Common myeloid progenitor, CD34-positive (primary cell): Measurements from ENCODE around the gene MCL1.

Experiments used
- CTCF ChIA-PET: fragments of 350-600 bp; sonication (Branson Sonifier 250); formaldehyde crosslinking; loops from one replicate; lab custom pipeline; 2021; ENCODE audit warnings: antibody characterized with exemption; lab: Charles Lee
- POLR2A ChIA-PET: fragments of 350-600 bp; sonication (Branson Sonifier 250); formaldehyde crosslinking; loops from one replicate; lab custom pipeline; 2021; ENCODE audit warnings: antibody characterized with exemption; lab: Charles Lee
- DNase-seq, 3 donors: peaks; one replicate each; pipeline versions ENCODE4 v3.0.0 to v3.0.0-alpha.2; 2013
- H3K27ac ChIP-seq, 2 experiments: 1 replicate in 1 of 2; 2 replicates in 1 of 2; pipeline ENCODE4 v1.7.0; 2013; ENCODE audit warnings: inconsistent platforms in 2 of 2, low read length in 2 of 2, mild to moderate bottlenecking in 2 of 2, low read depth in 1 of 2, moderate library complexity in 1 of 2; ENCODE audit not compliant: severe bottlenecking in 2 of 2, insufficient read depth in 1 of 2, poor library complexity in 1 of 2
- H3K27me3 ChIP-seq, 5 experiments: replicated peaks in 2 of 5; 1 replicate in 3 of 5; 2 replicates in 2 of 5; pipeline versions ENCODE4 v1.6.1 to v1.7.0; 2013; ENCODE audit warnings: low read length in 4 of 5, mild to moderate bottlenecking in 2 of 5, moderate library complexity in 2 of 5, inconsistent platforms in 1 of 5; ENCODE audit not compliant: insufficient read depth in 5 of 5, control insufficient read depth in 4 of 5
- H3K36me3 ChIP-seq, 4 experiments: 1 replicate in 2 of 4; 2 replicates in 2 of 4; pipeline versions ENCODE4 v1.6.1 to v1.7.0; 2013; ENCODE audit warnings: low read length in 3 of 4, control low read depth in 1 of 4, mild to moderate bottlenecking in 1 of 4; ENCODE audit not compliant: control insufficient read depth in 4 of 4, insufficient read depth in 4 of 4
- H3K4me1 ChIP-seq, 4 experiments: 1 replicate in 3 of 4; 2 replicates in 1 of 4; pipeline versions ENCODE4 v1.6.1 to v1.7.1; 2013; ENCODE audit warnings: low read length in 3 of 4, mild to moderate bottlenecking in 3 of 4, control low read depth in 1 of 4, inconsistent platforms in 1 of 4, moderate library complexity in 1 of 4; ENCODE audit not compliant: control insufficient read depth in 4 of 4, insufficient read depth in 4 of 4; ENCODE audit errors: control extremely low read depth in 1 of 4
- H3K4me3 ChIP-seq, 7 experiments: 1 replicate in 4 of 7; 2 replicates in 3 of 7; pipeline versions ENCODE4 v1.5.1 to v1.7.0; 2013; ENCODE audit warnings: mild to moderate bottlenecking in 7 of 7, low read length in 6 of 7, moderate library complexity in 6 of 7, inconsistent platforms in 2 of 7, low read depth in 2 of 7, control low read depth in 1 of 7; ENCODE audit not compliant: insufficient read depth in 4 of 7, control insufficient read depth in 1 of 7; ENCODE audit errors: extremely low read depth in 1 of 7
- H3K9me3 ChIP-seq, 5 experiments: 1 replicate in 4 of 5; 2 replicates in 1 of 5; pipeline versions ENCODE4 v1.6.1 to v1.7.1; 2013; ENCODE audit warnings: low read length in 4 of 5, mild to moderate bottlenecking in 2 of 5, inconsistent platforms in 1 of 5, low read depth in 1 of 5, moderate library complexity in 1 of 5; ENCODE audit not compliant: control insufficient read depth in 4 of 5, insufficient read depth in 2 of 5; ENCODE audit errors: control extremely low read depth in 1 of 5
- WGBS: methylation state at CpG from one replicate; pipeline ENCODE4 v1.1.5; 2013; ENCODE audit not compliant: insufficient coverage; 5-methylcytosine and 5-hydroxymethylcytosine counted together

Gene MCL1

DNA sequence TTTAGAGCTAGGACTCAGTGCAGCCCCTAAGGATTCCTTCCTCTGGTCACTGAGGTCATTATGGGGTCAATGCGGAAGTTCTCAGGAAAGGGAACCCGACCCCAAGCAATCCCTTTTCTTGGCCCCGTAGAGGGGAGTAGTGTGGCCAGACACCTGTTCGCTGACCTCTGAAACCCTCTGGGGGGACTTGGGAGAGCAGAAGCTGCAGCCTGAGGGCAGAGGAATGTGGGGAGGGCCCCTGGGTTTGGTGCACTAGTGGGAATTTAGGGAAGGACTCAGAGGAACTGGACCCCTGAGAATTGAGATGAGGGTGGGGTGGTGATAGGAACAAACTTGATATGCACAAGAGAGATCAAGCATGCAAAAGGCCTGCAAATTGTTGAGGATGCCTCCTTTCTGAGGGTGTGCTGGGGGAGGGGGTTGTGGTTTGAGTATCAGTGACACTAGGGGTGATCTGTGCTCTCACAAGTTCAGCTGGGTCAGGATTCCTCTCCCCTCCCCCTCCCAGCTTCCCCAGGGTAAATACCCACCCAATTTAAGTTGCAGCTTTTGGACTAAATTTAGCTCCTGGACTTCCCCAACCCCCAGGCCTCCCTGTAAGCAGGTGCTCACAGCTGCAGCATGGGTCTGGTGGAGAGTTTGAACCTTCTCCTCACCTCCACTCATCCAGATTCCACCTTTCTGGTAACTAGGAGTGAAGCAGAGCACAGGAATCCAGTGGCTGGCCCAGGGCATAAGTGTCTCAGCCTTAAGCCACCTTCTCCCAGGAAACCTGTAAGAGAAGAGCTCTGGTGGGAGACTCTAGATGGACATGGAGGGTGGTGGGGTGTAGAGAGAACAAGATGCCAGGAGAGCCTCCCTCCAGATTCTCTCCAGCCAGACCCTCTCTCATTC lies 16.7 kb downstream of the MCL1 start:
- ChIA-PET CTCF (interaction anchor here (1.0 to 12.3 kb wide), 8 partner anchors 12 to 74 kb away, joined by 3 to 152 read pairs (median 5); partner anchors contain the start of gene MCL1), POLR2A (interaction anchor here (0.8 to 5.1 kb wide), 7 partner anchors 11 to 67 kb away, joined by 3 to 77 read pairs (median 6); partner anchors contain the start of genes ENSA, FALEC and MCL1)
- peak overlapping the region in 6 of 7 experiments; percentile 34 to 81 (median 77) for H3K4me3 ChIP-seq
- H3K4me1 ChIP-seq: peaks cover 35 to 97% (median 87%) of the 10 kb centered on the region in 4 experiments
- WGBS: 20% methylated on average over 2 of the region's 4 CpGs
- no peaks in the 10 kb centered on the region for H3K27me3 ChIP-seq
- peak overlapping the region; percentile 94 to 97 for H3K27ac ChIP-seq
- DNase-seq: peak in 2 of 3 donors; percentile 67 to 73
- H3K9me3 ChIP-seq: no peaks in the 10 kb centered on the region
- H3K36me3 ChIP-seq: peaks cover 0 to 8% (median 4%) of the 10 kb centered on the region in 4 experiments

DNA sequence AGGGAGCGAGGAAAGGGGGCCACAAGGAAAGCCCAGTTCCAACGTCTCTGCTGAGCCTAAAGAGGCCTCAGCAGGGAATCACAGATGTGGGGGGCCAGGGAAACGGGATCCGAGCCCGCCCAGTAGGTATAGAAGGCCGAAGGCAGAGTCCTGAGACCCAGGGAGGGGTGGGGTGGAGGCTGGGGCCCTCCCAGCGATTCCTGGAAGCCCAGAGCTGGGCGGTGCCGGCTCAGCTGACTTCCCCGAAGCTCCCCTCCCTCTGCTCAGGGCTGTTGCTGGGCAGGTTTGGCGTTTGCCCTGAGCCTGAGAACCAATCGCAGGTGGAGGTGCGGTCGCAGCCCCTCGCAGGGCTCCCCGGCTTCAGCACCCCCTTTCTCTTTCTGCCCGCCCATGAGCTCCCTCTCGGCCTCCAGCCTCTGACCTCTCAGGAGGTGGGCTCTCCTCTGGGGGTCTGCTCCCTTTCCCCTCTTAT lies 17.4 kb downstream of the MCL1 start:
- Histone ChIP-seq H3K9me3 (no peaks in the 10 kb centered on the region), H3K36me3 (peaks cover 0 to 15% (median 6%) of the 10 kb centered on the region in 4 experiments), H3K4me3 (peak overlapping the region; percentile 48 to 81 (median 75)), H3K27me3 (no peaks in the 10 kb centered on the region), H3K27ac (peak overlapping the region; percentile 94 to 97), H3K4me1 (peaks cover 34 to 90% (median 80%) of the 10 kb centered on the region in 4 experiments)
- CTCF ChIA-PET: interaction anchor here (1.0 to 12.3 kb wide), 8 partner anchors 11 to 73 kb away, joined by 3 to 152 read pairs (median 5); partner anchors contain the start of gene MCL1
- peak; percentile 87 to 95 (median 92) for DNase-seq
- POLR2A ChIA-PET: interaction anchor here (0.8 to 5.1 kb wide), 7 partner anchors 11 to 67 kb away, joined by 3 to 77 read pairs (median 6); partner anchors contain the start of genes ENSA, FALEC and MCL1
- WGBS: 0% methylated on average over 16 of the region's 18 CpGs

GRCh38 chr1:150561254-150561973 lies 18.0 kb downstream of the MCL1 start:
- Histone ChIP-seq H3K27ac (peak overlapping the region; percentile 94 to 97), H3K9me3 (no peaks in the 10 kb centered on the region), H3K4me3 (peak overlapping the region; percentile 48 to 81 (median 75)), H3K36me3 (peaks cover 0 to 15% (median 6%) of the 10 kb centered on the region in 4 experiments), H3K4me1 (peaks cover 28 to 84% (median 74%) of the 10 kb centered on the region in 4 experiments), H3K27me3 (no peaks in the 10 kb centered on the region)
- 0% methylated on average over 27 of the region's 32 CpGs for WGBS
- CTCF ChIA-PET: interaction anchor here (0.6 to 12.3 kb wide), 28 partner anchors 10 to 779 kb away, joined by 3 to 152 read pairs (median 5); partner anchors contain the start of genes ADAMTSL4, ENSA, FALEC and MCL1
- DNase-seq: peak; percentile 63 to 80 (median 69)
- POLR2A ChIA-PET: interaction anchor here (0.6 to 5.1 kb wide), 10 partner anchors 9 to 74 kb away, joined by 3 to 77 read pairs (median 4); partner anchors contain the start of genes ENSA, FALEC, MCL1 and TARS2

GRCh38 chr1:150560576-150561253 lies 18.7 kb downstream of the MCL1 start:
- Histone ChIP-seq H3K4me3 (peak overlapping the region; percentile 48 to 81 (median 75)), H3K27ac (peak overlapping the region; percentile 94 to 97), H3K27me3 (no peaks in the 10 kb centered on the region), H3K9me3 (no peaks in the 10 kb centered on the region), H3K36me3 (peaks cover 2 to 22% (median 12%) of the 10 kb centered on the region in 4 experiments), H3K4me1 (peaks cover 23 to 78% (median 68%) of the 10 kb centered on the region in 4 experiments)
- WGBS: 7% methylated on average over 14 of the region's 17 CpGs
- DNase-seq: peak; percentile 84 to 89 (median 89)
- ChIA-PET CTCF (interaction anchor here (0.6 to 12.3 kb wide), 28 partner anchors 14 to 780 kb away, joined by 3 to 152 read pairs (median 4); partner anchors contain the start of genes ADAMTSL4, ECM1, ENSA and FALEC), POLR2A (interaction anchor here (0.6 to 5.1 kb wide), 7 partner anchors 8 to 73 kb away, joined by 3 to 77 read pairs (median 5); partner anchors contain the start of genes MCL1 and TARS2)

GRCh38 chr1:150560011-150560438 lies 19.4 kb downstream of the MCL1 start:
- H3K9me3 ChIP-seq: no peaks in the 10 kb centered on the region
- WGBS: 45% methylated on average over 6 of the region's 9 CpGs
- peaks cover 18 to 73% (median 62%) of the 10 kb centered on the region in 4 experiments for H3K4me1 ChIP-seq
- peaks cover 4 to 27% (median 17%) of the 10 kb centered on the region in 4 experiments for H3K36me3 ChIP-seq
- peak overlapping the region in 1 of 2 experiments; percentile 27 for H3K27ac ChIP-seq
- ChIA-PET CTCF (interaction anchor here (0.6 to 12.3 kb wide), 21 partner anchors 13 to 780 kb away, joined by 3 to 152 read pairs (median 5); partner anchors contain the start of genes ADAMTSL4, ECM1, ENSA and FALEC), POLR2A (interaction anchor here (0.6 to 5.1 kb wide), 5 partner anchors 13 to 94 kb away, joined by 3 to 77 read pairs (median 3); partner anchors contain the start of gene MCL1)
- H3K27me3 ChIP-seq: no peaks in the 10 kb centered on the region
- DNase-seq: peak; percentile 62 to 76 (median 70)
- peak overlapping the region in 2 of 7 experiments; percentile 75 to 81 for H3K4me3 ChIP-seq
